Panc1 (cell line): ENCODE results near the gene CIAO3. TPM values are rescaled to one million over a fixed set of nuclear protein-coding genes. Genes with fewer than 3 reads are reported as not detected.

ENCODE experiments used
- ATAC-seq: fragments of 200-7000 bp; cut with Tn5 transposase; 2 replicates; pipeline ENCODE4 v1.9.1; 2020; ENCODE audit warnings: mild to moderate bottlenecking, moderate library complexity
- BruUV-seq: library from RNA; stranded (reverse); fragments of 400-500 nt; replicated peaks from 2 replicates; lab custom pipeline; 2021; lab: Mats Ljungman, UMichigan
- CTCF ChIA-PET: fragments of 300-600 bp; sonication (Branson Sonifier 250); formaldehyde crosslinking; loops from one replicate; lab custom pipeline; 2022; ENCODE audit warnings: antibody characterized with exemption; lab: Charles Lee
- POLR2A ChIA-PET: fragments of 300-600 bp; sonication (Branson Sonifier 250); formaldehyde crosslinking; loops from one replicate; lab custom pipeline; 2022; ENCODE audit warnings: antibody characterized with exemption; lab: Charles Lee
- DNase-seq: peaks from one replicate; pipeline ENCODE4 v3.0.0-alpha.2; 2010; ENCODE audit warnings: low read depth, low spot score
- H3K27ac ChIP-seq: 2 replicates; pipeline ENCODE4 v1.5.1; 2011; ENCODE audit warnings: mild to moderate bottlenecking, low read length, inconsistent platforms
- H3K27me3 ChIP-seq: fragments of 200-500 bp; sonication (Bioruptor generic); 2 replicates; pipeline ENCODE4 v1.6.0; 2014; ENCODE audit warnings: low read length, inconsistent platforms; ENCODE audit not compliant: control insufficient read depth, insufficient read depth
- H3K36me3 ChIP-seq: fragments of 200-500 bp; sonication (Bioruptor generic); 2 replicates; pipeline ENCODE4 v1.5.1; 2014; ENCODE audit warnings: inconsistent platforms, mild to moderate bottlenecking, low read length, moderate library complexity; ENCODE audit not compliant: control insufficient read depth, insufficient read depth
- H3K4me1 ChIP-seq: 2 replicates; pipeline ENCODE4 v1.5.1; 2011; ENCODE audit warnings: inconsistent platforms, mild to moderate bottlenecking, low read length, moderate library complexity; ENCODE audit not compliant: control insufficient read depth, insufficient read depth
- H3K4me3 ChIP-seq, 2 experiments: 2 replicates each; pipeline ENCODE4 v1.5.1; 2011 to 2012; ENCODE audit warnings: low read depth in 2 of 2, low read length in 2 of 2, mild to moderate bottlenecking in 2 of 2, inconsistent platforms in 1 of 2, moderate library complexity in 1 of 2
- H3K9me3 ChIP-seq: fragments of 200-500 bp; sonication (Bioruptor generic); 2 replicates; pipeline ENCODE4 v1.5.1; 2014; ENCODE audit warnings: low read depth, mild to moderate bottlenecking, inconsistent platforms, low read length, moderate library complexity; ENCODE audit not compliant: control insufficient read depth, insufficient read depth
- CTCF ChIP-seq: fragments of 450-650 bp; IDR thresholded peaks from 2 replicates; pipeline ENCODE4 v1.5.1; 2017; ENCODE audit warnings: mild to moderate bottlenecking
- POLR2AphosphoS5 ChIP-seq: IDR thresholded peaks from 2 replicates; pipeline ENCODE4 v1.6.1; 2012; ENCODE audit warnings: mild to moderate bottlenecking, low read depth, low read length, moderate library complexity
- REST ChIP-seq, 2 experiments: IDR thresholded peaks; 2 replicates each; pipeline ENCODE4 v1.6.1; 2011 to 2012; ENCODE audit warnings: low read depth in 2 of 2, control low read depth in 1 of 2, low read length in 1 of 2, mild to moderate bottlenecking in 1 of 2, moderate library complexity in 1 of 2; ENCODE audit not compliant: insufficient read depth in 1 of 2
- SIN3A ChIP-seq: IDR thresholded peaks from 2 replicates; pipeline ENCODE4 v1.6.1; 2012; ENCODE audit warnings: low read depth, mild to moderate bottlenecking, low read length, moderate library complexity, borderline replicate concordance; ENCODE audit not compliant: insufficient read depth
- TCF7L2 ChIP-seq: IDR thresholded peaks from 2 replicates; pipeline ENCODE4 v1.6.1; 2011; ENCODE audit warnings: mild to moderate bottlenecking, low read depth, low read length, inconsistent platforms
- in situ Hi-C: cut with HindIII; loops from 2 replicates; pipeline ENCODE4 v1.10.0; 2016; ENCODE audit warnings: low sequenced_read_pairs, low pct_unique_long_range_greater_than_20kb
- intact Hi-C: fragments of 100-400 bp; cut with micrococcal nuclease; formaldehyde crosslinking; loops from one replicate; pipeline ENCODE4 v1.10.0; 2022; ENCODE audit not compliant: unreplicated experiment
- total RNA-seq: library from RNA; stranded (reverse); gene quantifications from one replicate; pipeline ENCODE4 v1.2.1, GENCODE V29; 2021; ENCODE audit not compliant: unreplicated experiment

CIAO3 gene
- total RNA-seq, 1 experiment from 2014 or later, result 34.0 TPM

- H3K4me1 ChIP-seq, result peaks cover 8% of the 10 kb centered on the region
- in situ Hi-C loops (no loop called here), intact Hi-C loops (no loop called here)
- H3K27me3 ChIP-seq, result no peaks in the 10 kb centered on the region
- no TSS peak for BruUV-seq
- no peak overlapping the region for H3K4me3 ChIP-seq
- H3K36me3 ChIP-seq, result no peaks in the 10 kb centered on the region
- ChIA-PET CTCF (no interaction called here), POLR2A (no interaction called here)
- TF ChIP-seq TCF7L2 (no peak), SIN3A (no peak), POLR2AphosphoS5 (no peak; the same call in 1 of the 2 replicates), REST (IDR thresholded peaks at IDR 0.05; ENCODE audit: insufficient read depth in 1 of 2, low read depth in 2 of 2, low read length in 1 of 2) (no peak), CTCF (no peak)
- DNase-seq (no peak), ATAC-seq (no peak)
- H3K9me3 ChIP-seq, result no peaks in the 10 kb centered on the region
- no peak overlapping the region for H3K27ac ChIP-seq
Measured at GRCh38 chr16:730666-731509, 9.9 kb downstream of the CIAO3 start.

GRCh38 chr16:729768-730665, 10.8 kb downstream of the CIAO3 start:
- Histone ChIP-seq H3K27ac (no peak overlapping the region), H3K27me3 (no peaks in the 10 kb centered on the region), H3K4me3 (no peak overlapping the region), H3K9me3 (no peaks in the 10 kb centered on the region), H3K36me3 (no peaks in the 10 kb centered on the region), H3K4me1 (peaks cover 10% of the 10 kb centered on the region)
- intact Hi-C loops (no loop called here), in situ Hi-C loops (no loop called here)
- CTCF ChIA-PET, result no interaction called here
- DNase-seq, result no peak
- no peak for ATAC-seq
- no peak for TF ChIP-seq REST (IDR thresholded peaks at IDR 0.05; ENCODE audit: insufficient read depth in 1 of 2, low read depth in 2 of 2, low read length in 1 of 2)
- TF ChIP-seq SIN3A, result no peak
- TF ChIP-seq CTCF, result no peak
- no peak for TF ChIP-seq POLR2AphosphoS5
- no peak for TF ChIP-seq TCF7L2
- POLR2A ChIA-PET, result no interaction called here
- no TSS peak for BruUV-seq
